Stimulated activated CD8-positive, alpha-beta memory T cell treated with anti-CD3 and anti-CD28 coated beads, Interleukin-12 subunit alpha, Interleukin-12 subunit beta, amount 100 ng/mL, for 4 hours (primary cell): Measurements from ENCODE around the gene STARD4.

Experiments
- DNase-seq: peaks from one replicate; pipeline ENCODE4 v3.0.0-alpha.2; 2020; ENCODE audit warnings: low read depth

STARD4 gene

GRCh38 chr5:111512375-111513130 lies at the start of gene STARD4:
Gene STARD4 (minus strand): TSS chr5:111512535. CDS start chr5:111507433, 5,102 bp downstream.
- DNase-seq: peak; percentile 93

- no peak for DNase-seq
Measured at GRCh38 chr5:111559680-111560079, 47.3 kb upstream of the STARD4 start.

- DNase-seq: no peak
Measured at GRCh38 chr5:111557686-111558085, 45.4 kb upstream of the STARD4 start.

- no peak for DNase-seq
Measured at GRCh38 chr5:111557111-111557510, 44.8 kb upstream of the STARD4 start.

GRCh38 chr5:111556501-111556900 lies 44.2 kb upstream of the STARD4 start:
- DNase-seq: no peak

GRCh38 chr5:111555760-111556159 lies 43.4 kb upstream of the STARD4 start:
- no peak for DNase-seq

- DNase-seq: no peak
Measured at GRCh38 chr5:111553868-111554267, 41.5 kb upstream of the STARD4 start.

- no peak for DNase-seq
Measured at GRCh38 chr5:111552896-111553295, 40.6 kb upstream of the STARD4 start.

- DNase-seq: no peak
Measured at GRCh38 chr5:111552492-111552891, 40.2 kb upstream of the STARD4 start.

- DNase-seq: no peak
Measured at GRCh38 chr5:111551569-111552275, 39.4 kb upstream of the STARD4 start.

- DNase-seq: no peak
Measured at GRCh38 chr5:111551161-111551560, 38.8 kb upstream of the STARD4 start.

- DNase-seq: peak; percentile 28
Measured at GRCh38 chr5:111550282-111551020, 38.1 kb upstream of the STARD4 start.

- DNase-seq: no peak
Measured at GRCh38 chr5:111548992-111549649, 36.8 kb upstream of the STARD4 start.

- no peak for DNase-seq
Measured at GRCh38 chr5:111548348-111548950, 36.1 kb upstream of the STARD4 start.

GRCh38 chr5:111545031-111545430 lies 32.7 kb upstream of the STARD4 start:
- DNase-seq: no peak

GRCh38 chr5:111537141-111538024 lies 25.0 kb upstream of the STARD4 start:
- DNase-seq: no peak

GRCh38 chr5:111535879-111536549 lies 23.7 kb upstream of the STARD4 start:
- no peak for DNase-seq

GRCh38 chr5:111532886-111533582 lies 20.7 kb upstream of the STARD4 start:
- DNase-seq: no peak

- DNase-seq: peak; percentile 71
Measured at GRCh38 chr5:111530298-111530740, 18.0 kb upstream of the STARD4 start.

GRCh38 chr5:111528056-111528455 lies 15.7 kb upstream of the STARD4 start:
- no peak for DNase-seq
